ENCODE measurements around the gene ZBTB7C.

ZBTB7C gene

GRCh38 chr18:48303883-48304282 is 105.3 kb downstream of the ZBTB7C start (continued):
- TF ChIP-seq ZNF335 (tag by site-specific recombination; conservative IDR thresholded peaks at IDR 0.05) = no peak

GRCh38 chr18:48302736-48303135 is 106.4 kb downstream of the ZBTB7C start:
- no peaks in the 10 kb centered on the region for H3K4me1 ChIP-seq (ENCODE audit: control insufficient read depth, insufficient read depth, low read length)
- TF ChIP-seq ZBTB17 (tag by site-specific recombination; IDR thresholded peaks at IDR 0.05) (no peak), ZNF169 (tag by site-specific recombination; IDR thresholded peaks at IDR 0.05) (no peak), ZNF280D (tag by site-specific recombination; IDR thresholded peaks at IDR 0.05) (no peak), ZNF18 (tag by site-specific recombination; IDR thresholded peaks at IDR 0.05) (no peak), ZNF426 (tag by site-specific recombination; IDR thresholded peaks at IDR 0.05) (no peak), ZFP37 (tag by site-specific recombination; IDR thresholded peaks at IDR 0.05) (no peak), ZNF600 (tag by site-specific recombination; IDR thresholded peaks at IDR 0.05) (no peak), ZNF280C (tag by site-specific recombination; IDR thresholded peaks at IDR 0.05) (no peak)
- no peak overlapping the region for H3K4me3 ChIP-seq (ENCODE audit: low read depth, low read length)
- no peak overlapping the region for H3K27ac ChIP-seq (ENCODE audit: extremely low read depth, low read depth, low read length)
- POLR2A ChIA-PET = interaction anchor here (0.6 to 1.3 kb wide), 2 partner anchors 9 to 556 kb away, joined by 3 to 4 read pairs; no protein-coding TSS in a partner anchor
- no peaks in the 10 kb centered on the region for H3K9me3 ChIP-seq (ENCODE audit: control insufficient read depth, insufficient read depth, low read depth, low read length)
- no peaks in the 10 kb centered on the region for H3K36me3 ChIP-seq (ENCODE audit: control insufficient read depth in 2 of 2, insufficient read depth in 1 of 2, low read length in 2 of 2)
- CTCF ChIA-PET = interaction anchor here (0.5 to 1.7 kb wide), 3 partner anchors 60 to 304 kb away, joined by 3 to 4 read pairs (median 3); no protein-coding TSS in a partner anchor

GRCh38 chr18:48300463-48300961 is 108.7 kb downstream of the ZBTB7C start:
- CTCF ChIA-PET = interaction anchor here (0.5 to 1.3 kb wide), 3 partner anchors 71 to 147 kb away, joined by 3 read pairs; no protein-coding TSS in a partner anchor
- peak; percentile 56 for TF ChIP-seq ZNF341 (tag by site-specific recombination; IDR thresholded peaks at IDR 0.05; ENCODE audit: low read depth)
- TF ChIP-seq ZNF792 (tag by site-specific recombination; IDR thresholded peaks at IDR 0.05) = no peak
- no peak for TF ChIP-seq ZNF350 (tag by site-specific recombination; IDR thresholded peaks at IDR 0.05)
- no peak for TF ChIP-seq ZNF433 (tag by site-specific recombination; IDR thresholded peaks at IDR 0.05; ENCODE audit: low read depth)
- Histone ChIP-seq H3K27ac (ENCODE audit: extremely low read depth, low read depth, low read length) (no peak overlapping the region), H3K4me1 (ENCODE audit: control insufficient read depth, insufficient read depth, low read length) (no peaks in the 10 kb centered on the region), H3K9me3 (ENCODE audit: control insufficient read depth, insufficient read depth, low read depth, low read length) (no peaks in the 10 kb centered on the region), H3K36me3 (ENCODE audit: control insufficient read depth in 2 of 2, insufficient read depth in 1 of 2, low read length in 2 of 2) (no peaks in the 10 kb centered on the region), H3K4me3 (ENCODE audit: low read depth, low read length) (no peak overlapping the region)
- POLR2A ChIA-PET = interaction anchor here (1.8 kb wide), 1 partner anchor 14 kb away, joined by 5 read pairs; no protein-coding TSS in a partner anchor

- ChIA-PET POLR2A (no interaction called here), CTCF (no interaction called here)
- no peaks in the 10 kb centered on the region for H3K4me1 ChIP-seq (ENCODE audit: control insufficient read depth, insufficient read depth, low read length)
- no peaks in the 10 kb centered on the region for H3K9me3 ChIP-seq (ENCODE audit: control insufficient read depth, insufficient read depth, low read depth, low read length)
- H3K4me3 ChIP-seq (ENCODE audit: low read depth, low read length) = no peak overlapping the region
- no peak overlapping the region for H3K27ac ChIP-seq (ENCODE audit: extremely low read depth, low read depth, low read length)
- H3K36me3 ChIP-seq (ENCODE audit: control insufficient read depth in 2 of 2, insufficient read depth in 1 of 2, low read length in 2 of 2) = no peaks in the 10 kb centered on the region
- TF ChIP-seq FEZF1 (tag by site-specific recombination; IDR thresholded peaks at IDR 0.05) = no peak
- TF ChIP-seq ZFP3 (tag by site-specific recombination; IDR thresholded peaks at IDR 0.05; ENCODE audit: low read depth) = no peak
- no peak for TF ChIP-seq OSR2 (tag by site-specific recombination; IDR thresholded peaks at IDR 0.05)
- TF ChIP-seq ZNF639 (tag by site-specific recombination; IDR thresholded peaks at IDR 0.05) = no peak
- no peak for TF ChIP-seq ZNF792 (tag by site-specific recombination; IDR thresholded peaks at IDR 0.05)
- TF ChIP-seq MEIS1 (CRISPR knock-in tag; IDR thresholded peaks at IDR 0.05; ENCODE audit: borderline replicate concordance) = no peak
- no peak for TF ChIP-seq ZNF280D (tag by site-specific recombination; IDR thresholded peaks at IDR 0.05)
Measured at GRCh38 chr18:48297139-48297538, 112.0 kb downstream of the ZBTB7C start.
